Measurements from ENCODE around the gene TMEM185B. TPM values are rescaled to one million over a fixed set of nuclear protein-coding genes. Genes with fewer than 3 reads are reported as not detected.

Gene TMEM185B
- total RNA-seq, 1 donor from 2014 or later: 38.7 TPM

DNA sequence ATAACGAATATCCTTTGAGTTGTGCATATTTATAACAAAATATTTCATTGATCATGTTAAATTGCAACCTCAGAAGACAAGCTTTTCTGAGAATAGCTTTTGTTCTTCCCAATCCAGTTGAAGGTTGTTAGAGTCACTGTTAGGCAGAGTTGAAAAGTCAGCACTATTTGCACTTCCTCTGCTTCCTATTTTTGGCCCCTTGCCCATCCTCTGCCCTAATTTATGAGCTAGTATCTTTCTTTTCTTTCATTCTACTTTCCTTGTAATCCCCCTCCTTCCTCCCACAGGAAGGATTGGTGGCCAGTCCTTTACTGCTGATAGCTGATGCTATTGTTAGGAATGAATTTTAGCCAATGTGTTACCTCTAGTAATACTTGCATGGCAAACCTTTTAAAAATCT is 34.3 kb upstream of the TMEM185B start:
- H3K4me3 Mint-ChIP-seq (ENCODE audit: low read depth): peak overlapping the region; percentile 15
- peaks cover 14% of the 10 kb centered on the region for H3K9me3 Mint-ChIP-seq
- no peaks in the 10 kb centered on the region for H3K27me3 Mint-ChIP-seq (ENCODE audit: low read depth)
- H3K4me1 Mint-ChIP-seq (ENCODE audit: low read depth): peaks cover 46% of the 10 kb centered on the region
- intact Hi-C loops (cut with micrococcal nuclease): no loop called here
- DNase-seq (ENCODE audit: low spot score): no peak
- no peak overlapping the region for H3K27ac Mint-ChIP-seq
- H3K36me3 Mint-ChIP-seq (ENCODE audit: low read depth): peaks cover 54% of the 10 kb centered on the region

DNA sequence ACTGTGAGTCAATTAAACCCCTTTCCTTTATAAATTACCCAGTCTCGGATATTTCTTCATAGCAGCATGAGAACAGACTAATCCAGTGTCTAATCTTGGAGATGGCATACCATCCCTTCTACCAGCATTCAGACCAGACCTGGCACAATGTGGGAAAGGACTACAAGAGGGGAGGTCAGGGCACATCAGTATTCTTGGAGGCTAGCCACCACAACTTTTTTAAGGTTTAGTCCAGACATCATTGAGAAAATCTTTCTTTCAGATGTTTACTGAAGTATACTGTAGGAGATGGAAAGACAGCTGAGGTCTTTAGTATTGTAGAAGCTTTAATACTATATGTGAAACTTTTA is 33.4 kb upstream of the TMEM185B start:
- H3K9me3 Mint-ChIP-seq: peaks cover 14% of the 10 kb centered on the region
- peaks cover 53% of the 10 kb centered on the region for H3K4me1 Mint-ChIP-seq (ENCODE audit: low read depth)
- H3K36me3 Mint-ChIP-seq (ENCODE audit: low read depth): peaks cover 54% of the 10 kb centered on the region
- H3K27me3 Mint-ChIP-seq (ENCODE audit: low read depth): no peaks in the 10 kb centered on the region
- DNase-seq (ENCODE audit: low spot score): no peak
- intact Hi-C loops (cut with micrococcal nuclease): no loop called here
- no peak overlapping the region for H3K4me3 Mint-ChIP-seq (ENCODE audit: low read depth)
- H3K27ac Mint-ChIP-seq: peak overlapping the region; percentile 6

DNA sequence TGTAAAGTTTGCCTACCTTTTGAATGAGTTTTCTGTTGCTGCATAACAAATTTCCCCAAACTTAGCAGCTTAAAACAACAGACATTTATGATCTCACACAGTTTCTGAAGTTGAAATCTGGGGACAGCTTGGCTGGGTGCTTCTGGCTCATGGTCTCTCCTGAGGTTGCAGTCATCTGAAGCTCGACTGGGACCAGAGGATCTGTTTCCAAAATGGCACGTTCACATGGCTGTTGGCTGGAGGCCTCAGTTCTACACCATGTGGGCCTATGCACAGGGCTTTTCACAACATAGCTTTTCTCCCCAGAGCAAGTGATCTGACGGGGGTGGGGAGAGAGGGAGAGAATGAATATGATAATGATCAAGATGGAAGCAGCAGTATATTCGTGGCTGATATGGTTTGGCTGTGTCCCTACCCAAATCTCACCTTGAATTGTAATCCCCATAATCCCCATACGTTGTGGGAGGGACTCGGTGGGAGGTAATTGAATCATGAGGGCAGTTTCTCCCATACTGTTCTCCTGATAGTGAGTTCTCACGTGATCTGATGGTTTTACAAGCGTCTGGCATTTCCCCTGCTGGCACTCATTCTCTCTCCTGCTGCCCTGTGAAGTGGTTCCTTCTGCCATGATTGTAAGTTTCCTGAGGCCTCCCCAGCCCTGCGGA is 32.9 kb upstream of the TMEM185B start:
- H3K4me1 Mint-ChIP-seq (ENCODE audit: low read depth): peaks cover 55% of the 10 kb centered on the region
- peaks cover 54% of the 10 kb centered on the region for H3K36me3 Mint-ChIP-seq (ENCODE audit: low read depth)
- peak overlapping the region; percentile 6 for H3K27ac Mint-ChIP-seq
- intact Hi-C loops (cut with micrococcal nuclease): no loop called here
- DNase-seq (ENCODE audit: low spot score): no peak
- H3K9me3 Mint-ChIP-seq: peaks cover 14% of the 10 kb centered on the region
- H3K27me3 Mint-ChIP-seq (ENCODE audit: low read depth): no peaks in the 10 kb centered on the region
- peak overlapping the region; percentile 6 for H3K4me3 Mint-ChIP-seq (ENCODE audit: low read depth)

DNA sequence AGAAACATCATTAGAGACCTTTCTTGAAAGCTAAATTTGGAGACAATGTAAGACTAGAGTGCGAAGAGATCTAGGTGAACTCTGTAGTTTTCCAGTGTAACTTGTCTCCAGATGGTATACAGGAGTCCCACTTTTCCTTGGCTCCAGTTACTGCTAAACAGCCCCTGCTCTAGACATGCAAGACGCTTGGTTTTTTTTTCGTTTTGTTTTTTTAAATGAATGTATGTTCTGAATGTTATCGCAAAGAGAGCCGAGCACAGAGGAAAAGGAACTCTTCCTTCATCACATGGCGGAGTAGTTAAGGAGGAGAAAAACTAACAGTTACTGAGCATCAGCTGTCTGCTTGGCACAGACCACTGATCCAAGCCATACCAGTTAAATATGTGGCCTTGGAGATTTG is 31.9 kb upstream of the TMEM185B start:
- no peak for DNase-seq (ENCODE audit: low spot score)
- H3K9me3 Mint-ChIP-seq: peaks cover 7% of the 10 kb centered on the region
- intact Hi-C loops (cut with micrococcal nuclease): no loop called here
- H3K27me3 Mint-ChIP-seq (ENCODE audit: low read depth): peaks cover 2% of the 10 kb centered on the region
- peaks cover 55% of the 10 kb centered on the region for H3K4me1 Mint-ChIP-seq (ENCODE audit: low read depth)
- H3K36me3 Mint-ChIP-seq (ENCODE audit: low read depth): peaks cover 54% of the 10 kb centered on the region
- no peak overlapping the region for H3K27ac Mint-ChIP-seq
- peak overlapping the region; percentile 31 for H3K4me3 Mint-ChIP-seq (ENCODE audit: low read depth)

DNA sequence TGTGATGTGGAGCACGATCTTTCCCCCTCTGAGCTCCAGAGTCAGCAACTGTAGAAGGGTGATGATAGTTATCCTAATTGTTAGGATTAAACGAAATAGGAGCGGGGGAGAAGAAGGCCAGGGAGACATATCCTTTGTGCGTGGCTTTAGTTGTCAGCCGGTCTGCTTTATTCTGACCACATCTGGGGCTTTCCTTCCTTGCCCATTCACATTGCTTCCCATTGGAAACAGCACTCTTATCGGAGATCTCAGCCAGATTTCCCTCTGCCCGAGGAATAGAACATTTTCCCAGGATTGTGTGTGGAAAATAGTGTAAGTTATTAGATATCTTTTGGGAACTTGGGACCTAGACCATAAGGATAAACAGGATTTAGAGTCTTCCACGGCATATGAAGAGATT is 31.0 kb upstream of the TMEM185B start:
- intact Hi-C loops (cut with micrococcal nuclease): no loop called here
- Mint-ChIP-seq H3K4me1 (ENCODE audit: low read depth) (peaks cover 61% of the 10 kb centered on the region), H3K9me3 (peaks cover 7% of the 10 kb centered on the region), H3K4me3 (ENCODE audit: low read depth) (peak overlapping the region; percentile 92), H3K27me3 (ENCODE audit: low read depth) (peaks cover 6% of the 10 kb centered on the region), H3K36me3 (ENCODE audit: low read depth) (peaks cover 51% of the 10 kb centered on the region), H3K27ac (no peak overlapping the region)
- no peak for DNase-seq (ENCODE audit: low spot score)

DNA sequence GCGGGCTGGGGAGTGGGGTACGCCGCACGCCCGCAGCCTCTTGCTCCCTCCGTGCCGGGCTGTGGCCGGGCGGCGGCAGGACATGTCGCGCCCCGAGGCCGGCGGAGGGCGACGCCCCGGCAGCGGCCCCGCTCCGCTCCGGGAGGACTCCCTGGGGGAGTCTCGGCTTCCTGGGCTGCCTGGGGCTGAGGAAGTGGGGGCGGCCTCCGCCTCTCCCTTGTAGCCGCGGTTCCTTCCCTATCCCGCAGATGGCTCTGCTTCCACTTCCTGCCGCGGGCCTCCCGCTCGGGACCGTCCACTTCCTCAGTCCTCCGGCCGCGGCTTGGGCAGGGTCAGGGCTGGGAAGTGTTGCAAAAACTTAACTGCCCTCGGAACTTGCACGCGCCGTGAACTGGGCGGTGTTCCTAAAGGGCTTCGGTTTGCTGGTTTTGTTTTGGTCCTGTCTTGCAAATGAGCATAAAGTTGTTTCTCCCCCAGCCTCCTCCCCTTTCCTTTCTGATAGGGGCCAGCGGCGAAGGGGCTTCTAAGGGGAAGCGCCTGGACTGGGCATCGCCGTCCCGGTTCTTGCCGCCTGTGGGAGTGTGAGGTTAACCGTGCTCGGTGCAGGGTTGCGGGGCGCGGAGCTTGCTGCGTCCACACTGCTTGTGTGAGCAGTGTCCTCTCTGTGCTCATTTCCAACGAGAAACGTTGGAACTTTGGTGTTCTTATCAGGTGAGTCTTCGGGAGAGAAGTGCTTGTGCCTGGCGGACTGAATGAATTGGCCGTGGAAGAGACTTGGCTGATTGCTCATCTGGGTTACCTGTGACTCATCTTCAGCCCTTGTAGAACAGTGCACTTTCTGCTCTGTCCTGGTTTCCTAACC is 30.1 kb upstream of the TMEM185B start:
- H3K4me3 Mint-ChIP-seq (ENCODE audit: low read depth): peak overlapping the region; percentile 92
- H3K27ac Mint-ChIP-seq: peak overlapping the region; percentile 75
- peaks cover 61% of the 10 kb centered on the region for H3K4me1 Mint-ChIP-seq (ENCODE audit: low read depth)
- intact Hi-C loops (cut with micrococcal nuclease): loop anchor here (1.0 to 2.0 kb wide), 2 partner anchors 30 to 34 kb away; partner anchors contain the start of gene TMEM185B
- H3K36me3 Mint-ChIP-seq (ENCODE audit: low read depth): peaks cover 42% of the 10 kb centered on the region
- DNase-seq (ENCODE audit: low spot score): peak; percentile 45
- peaks cover 3% of the 10 kb centered on the region for H3K9me3 Mint-ChIP-seq
- H3K27me3 Mint-ChIP-seq (ENCODE audit: low read depth): peaks cover 8% of the 10 kb centered on the region

DNA sequence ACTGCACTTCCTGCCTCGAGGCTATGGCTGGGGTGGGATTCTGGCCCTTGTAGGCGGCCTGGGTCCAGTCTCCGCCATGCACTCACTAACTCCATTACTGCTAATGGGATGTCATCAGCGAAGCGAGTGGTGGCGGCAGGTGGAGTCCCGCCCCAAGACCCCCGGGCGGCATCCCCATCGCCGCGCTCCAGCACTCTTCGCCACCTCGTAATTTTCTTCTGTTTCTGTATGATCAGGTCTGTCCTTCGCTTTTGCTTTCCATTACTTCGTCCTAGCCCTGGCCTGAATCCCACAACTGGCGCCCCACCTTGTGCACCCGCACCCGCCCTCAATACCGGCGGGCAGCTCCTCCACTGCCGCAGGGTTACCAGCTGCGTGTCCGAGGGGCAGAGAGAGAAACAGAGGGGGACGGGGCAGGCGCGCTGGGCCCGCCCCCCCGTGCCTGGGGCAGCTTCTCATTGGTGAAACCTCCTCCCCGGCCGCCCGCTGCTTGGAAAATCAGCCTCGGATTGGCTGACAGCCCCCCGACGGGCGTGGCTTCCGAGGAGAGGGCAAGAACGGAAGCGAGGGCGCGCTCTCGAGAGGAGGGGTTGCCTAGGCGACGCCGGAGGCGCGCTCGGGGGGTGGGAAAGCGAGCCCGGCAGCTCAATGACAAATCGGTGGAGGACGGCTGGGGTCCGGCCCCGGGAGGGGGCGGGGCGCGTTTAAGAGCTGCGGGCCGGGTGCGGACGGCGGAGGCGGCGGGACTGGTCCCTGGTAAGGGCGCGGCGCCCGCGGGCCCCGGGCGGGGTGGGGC is 29.2 kb upstream of the TMEM185B start, which contains the start of gene RALB:
RALB (plus strand) TSS at position 628 of the 796 bp plus-strand sequence. CDS start 25,813 bp downstream, outside the sequence.
- H3K27me3 Mint-ChIP-seq (ENCODE audit: low read depth): peaks cover 8% of the 10 kb centered on the region
- H3K4me1 Mint-ChIP-seq (ENCODE audit: low read depth): peaks cover 53% of the 10 kb centered on the region
- intact Hi-C loops (cut with micrococcal nuclease): loop anchor here (1.0 to 2.0 kb wide), 3 partner anchors 20 to 35 kb away; partner anchors contain the start of gene TMEM185B
- DNase-seq (ENCODE audit: low spot score): peak; percentile 99
- H3K4me3 Mint-ChIP-seq (ENCODE audit: low read depth): peak within 1 kb of the TSS; percentile 100
- peak within 1 kb of the TSS; percentile 93 for H3K27ac Mint-ChIP-seq
- H3K9me3 Mint-ChIP-seq: no peaks in the 10 kb centered on the region
- H3K36me3 Mint-ChIP-seq (ENCODE audit: low read depth): peaks cover 33% of the 10 kb centered on the region

DNA sequence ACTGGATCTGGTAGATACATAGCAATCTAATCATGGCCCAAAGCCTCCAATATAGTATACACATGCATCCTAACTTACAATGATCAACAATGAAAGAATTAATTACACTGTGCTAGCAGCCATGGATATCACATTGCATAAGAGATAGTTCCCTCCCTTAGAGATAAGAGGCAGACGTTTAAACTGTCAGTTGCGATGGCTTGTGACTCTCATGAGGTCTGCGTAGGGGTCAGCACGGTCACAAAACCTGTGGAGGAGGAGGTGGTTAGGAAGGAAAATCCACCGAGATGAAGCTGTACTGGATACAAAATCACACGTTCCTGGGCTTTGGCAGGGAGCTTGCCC is 28.7 kb upstream of the TMEM185B start:
- intact Hi-C loops (cut with micrococcal nuclease): loop anchor here (1.0 to 2.0 kb wide), 2 partner anchors 20 to 29 kb away; partner anchors contain the start of gene TMEM185B
- Mint-ChIP-seq H3K27me3 (ENCODE audit: low read depth) (peaks cover 10% of the 10 kb centered on the region), H3K4me1 (ENCODE audit: low read depth) (peaks cover 50% of the 10 kb centered on the region), H3K27ac (peak overlapping the region; percentile 64), H3K36me3 (ENCODE audit: low read depth) (peaks cover 29% of the 10 kb centered on the region), H3K9me3 (no peaks in the 10 kb centered on the region), H3K4me3 (ENCODE audit: low read depth) (peak overlapping the region; percentile 100)
- DNase-seq (ENCODE audit: low spot score): no peak

DNA sequence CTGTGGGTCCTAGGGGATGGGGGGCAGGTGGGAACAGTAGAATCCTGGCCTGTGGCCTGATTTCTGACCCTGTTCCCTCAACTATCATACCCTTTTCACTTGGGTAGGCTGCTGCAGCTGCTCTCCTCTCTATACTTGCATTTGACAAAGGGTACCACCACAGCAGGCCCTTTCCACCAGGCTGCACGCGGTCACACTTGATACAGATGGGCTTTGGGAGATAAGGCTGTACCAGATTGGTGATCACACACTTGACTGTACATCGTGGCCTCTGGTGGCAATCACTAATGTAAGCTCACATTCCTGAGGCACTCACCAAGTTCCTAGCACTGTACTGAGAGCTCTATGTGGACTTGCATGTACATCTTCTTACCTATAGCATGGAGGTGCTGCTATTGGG is 27.9 kb upstream of the TMEM185B start:
- Mint-ChIP-seq H3K27me3 (ENCODE audit: low read depth) (peaks cover 10% of the 10 kb centered on the region), H3K4me1 (ENCODE audit: low read depth) (peaks cover 43% of the 10 kb centered on the region), H3K9me3 (no peaks in the 10 kb centered on the region), H3K36me3 (ENCODE audit: low read depth) (peaks cover 22% of the 10 kb centered on the region), H3K4me3 (ENCODE audit: low read depth) (no peak overlapping the region), H3K27ac (no peak overlapping the region)
- intact Hi-C loops (cut with micrococcal nuclease): no loop called here
- no peak for DNase-seq (ENCODE audit: low spot score)

DNA sequence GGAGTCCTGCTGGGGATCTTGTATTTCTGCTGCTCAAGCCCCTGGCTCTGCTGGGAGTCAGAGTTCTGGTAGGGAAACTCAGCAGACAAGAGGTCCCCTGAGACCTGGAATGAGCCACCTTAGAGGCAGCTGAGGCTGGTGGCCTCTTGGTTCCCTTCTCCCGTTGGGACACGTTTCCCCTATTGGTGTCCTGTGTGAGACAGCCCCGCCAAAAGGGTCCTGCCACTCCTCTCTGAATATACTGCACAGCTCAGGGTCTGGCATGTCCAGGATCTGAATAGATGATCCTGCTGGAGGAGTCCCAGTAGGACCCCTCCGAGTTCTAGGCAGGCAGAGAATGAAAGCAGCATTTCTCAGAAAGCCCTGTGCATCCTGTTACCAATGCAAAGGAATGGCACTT is 27.4 kb upstream of the TMEM185B start:
- Mint-ChIP-seq H3K27ac (no peak overlapping the region), H3K36me3 (ENCODE audit: low read depth) (peaks cover 18% of the 10 kb centered on the region), H3K4me1 (ENCODE audit: low read depth) (peaks cover 39% of the 10 kb centered on the region), H3K9me3 (no peaks in the 10 kb centered on the region), H3K27me3 (ENCODE audit: low read depth) (peaks cover 10% of the 10 kb centered on the region), H3K4me3 (ENCODE audit: low read depth) (no peak overlapping the region)
- intact Hi-C loops (cut with micrococcal nuclease): no loop called here
- no peak for DNase-seq (ENCODE audit: low spot score)

DNA sequence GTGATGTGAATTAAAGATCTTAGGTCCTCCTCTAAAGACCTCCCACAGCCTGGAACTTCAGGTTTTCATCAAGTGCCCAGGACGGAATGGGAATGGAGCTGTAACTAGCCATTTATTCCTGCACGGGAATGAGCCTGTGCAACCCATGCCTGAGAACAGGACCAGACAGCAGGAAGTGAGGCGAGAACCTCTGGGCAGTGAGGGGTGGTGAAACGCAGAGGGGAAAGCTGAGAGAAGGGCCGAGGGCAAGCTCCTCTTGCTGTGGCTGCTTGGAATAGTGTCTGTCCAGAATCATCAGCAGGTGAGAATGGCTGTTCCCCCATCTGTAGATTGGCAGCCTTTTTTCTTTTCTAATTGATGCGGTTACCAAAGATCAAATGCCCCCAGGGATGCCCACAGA is 24.7 kb upstream of the TMEM185B start:
- Mint-ChIP-seq H3K27me3 (ENCODE audit: low read depth) (peaks cover 10% of the 10 kb centered on the region), H3K4me1 (ENCODE audit: low read depth) (peaks cover 20% of the 10 kb centered on the region), H3K36me3 (ENCODE audit: low read depth) (peaks cover 4% of the 10 kb centered on the region), H3K4me3 (ENCODE audit: low read depth) (no peak overlapping the region), H3K27ac (no peak overlapping the region), H3K9me3 (peaks cover 10% of the 10 kb centered on the region)
- no peak for DNase-seq (ENCODE audit: low spot score)
- intact Hi-C loops (cut with micrococcal nuclease): no loop called here

DNA sequence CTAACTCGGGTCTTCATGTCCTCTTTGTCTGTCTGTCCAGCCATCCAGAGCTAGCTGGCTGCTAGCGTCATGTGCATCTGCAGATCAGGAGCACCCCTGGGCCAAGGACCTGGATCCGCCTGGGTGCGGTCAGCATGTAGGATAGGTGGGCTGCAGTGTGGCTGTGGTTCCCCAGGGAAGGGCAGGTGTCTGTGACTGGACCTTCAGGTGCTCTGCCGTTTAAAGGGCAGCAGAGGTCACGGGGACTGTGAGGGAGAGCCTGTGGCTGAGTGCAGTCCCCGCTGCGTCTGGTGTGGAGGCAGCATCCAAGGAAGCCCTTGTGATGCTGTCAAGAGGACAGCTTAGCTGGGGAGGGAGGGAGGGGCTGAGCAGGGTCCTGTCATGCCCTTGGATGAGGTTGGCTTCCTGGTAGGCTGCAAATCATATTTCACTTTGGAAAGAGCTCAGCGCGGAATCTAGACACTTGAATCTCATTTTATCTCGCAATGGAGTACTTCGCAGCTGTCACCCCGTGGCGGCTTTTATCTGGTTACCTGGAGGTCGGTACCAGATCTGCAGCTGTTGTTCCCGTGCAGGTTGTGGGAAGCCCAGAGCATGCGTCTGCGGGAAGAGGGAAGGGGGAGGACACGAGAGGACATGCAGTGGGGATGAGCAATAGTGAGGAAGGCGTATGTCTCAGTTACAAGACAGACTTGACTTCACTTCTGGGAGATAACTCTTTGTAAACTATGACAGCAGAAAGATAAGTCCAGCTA is 23.5 kb upstream of the TMEM185B start:
- Mint-ChIP-seq H3K27me3 (ENCODE audit: low read depth) (peaks cover 10% of the 10 kb centered on the region), H3K27ac (no peak overlapping the region), H3K9me3 (peaks cover 10% of the 10 kb centered on the region), H3K36me3 (ENCODE audit: low read depth) (peaks cover 4% of the 10 kb centered on the region), H3K4me1 (ENCODE audit: low read depth) (peaks cover 14% of the 10 kb centered on the region), H3K4me3 (ENCODE audit: low read depth) (no peak overlapping the region)
- intact Hi-C loops (cut with micrococcal nuclease): no loop called here
- DNase-seq (ENCODE audit: low spot score): no peak

Data from activated T-helper 2 cell treated with anti-CD3 and anti-CD28 coated beads, Interferon-gamma antibody, Interleukin-2, Interleukin-4, amounts not matched to agents 10 μg/mL and 5 μg/mL and 100 μg/mL, durations not matched to agents 14 hours and 24 hours and 36 hours (primary cell).